ENCODE measurements around the gene HARS2. TPM values are rescaled to one million over a fixed set of nuclear protein-coding genes. Genes with fewer than 3 reads are reported as not detected.
A peak's percentile ranks its signal among the peaks of the same experiment; 100 is the strongest.
"Not testable (repeated sequence)": the region's sequence is repeated elsewhere in the genome, so short reads cannot be mapped to it uniquely, and the experiment has no call there.

The HARS2 gene
- total and polyA plus RNA-seq, 2 donors from 2014 or later = 26.7 to 27.6 TPM

- intact Hi-C loops (cut with DNase I) = no loop called here
- no peak overlapping the region for H3K27ac ChIP-seq (ENCODE audit: low read depth in 2 of 2, low read length in 2 of 2)
These were observed 16.6 kb downstream of the HARS2 start for GRCh38 chr5:140707812-140708211.

GRCh38 chr5:140708787-140709186 is 17.5 kb downstream of the HARS2 start:
- H3K4me3 ChIP-seq (ENCODE audit: low read length in 3 of 3); H3K9me3 ChIP-seq (ENCODE audit: control insufficient read depth in 2 of 3, insufficient read depth in 1 of 3, low read length in 3 of 3); DNase-seq; intact Hi-C loops (cut with DNase I); H3K27ac ChIP-seq (ENCODE audit: low read depth in 2 of 2, low read length in 2 of 2); H3K4me1 ChIP-seq (ENCODE audit: control insufficient read depth in 2 of 3, insufficient read depth in 2 of 3, low read depth in 1 of 3, low read length in 3 of 3); H3K27me3 ChIP-seq (ENCODE audit: control insufficient read depth, insufficient read depth, low read length); H3K9ac ChIP-seq (ENCODE audit: low read length in 3 of 3); FAIRE-seq: not testable (repeated sequence)
- H3K36me3 ChIP-seq (ENCODE audit: control insufficient read depth in 2 of 3, insufficient read depth in 3 of 3, low read length in 3 of 3) = peaks cover 4 to 24% (median 21%) of the 10 kb centered on the region in 3 donors

More at GRCh38 chr5:140707812-140708211, 16.6 kb downstream of the HARS2 start:
- Histone ChIP-seq H3K9ac (ENCODE audit: low read length in 3 of 3) (no peak overlapping the region), H3K4me3 (ENCODE audit: low read length in 3 of 3) (no peak overlapping the region), H3K27me3 (ENCODE audit: control insufficient read depth, insufficient read depth, low read length) (no peaks in the 10 kb centered on the region), H3K9me3 (ENCODE audit: control insufficient read depth in 2 of 3, insufficient read depth in 1 of 3, low read length in 3 of 3) (no peaks in the 10 kb centered on the region), H3K4me1 (ENCODE audit: control insufficient read depth in 2 of 3, insufficient read depth in 2 of 3, low read depth in 1 of 3, low read length in 3 of 3) (no peaks in the 10 kb centered on the region), H3K36me3 (ENCODE audit: control insufficient read depth in 2 of 3, insufficient read depth in 3 of 3, low read length in 3 of 3) (peaks cover 4 to 29% (median 24%) of the 10 kb centered on the region in 3 donors)
- DNase-seq (no peak), FAIRE-seq (no peak)
- TF ChIP-seq CTCF (IDR thresholded peaks at IDR 0.05; ENCODE audit: borderline replicate concordance, extremely low read depth, insufficient read depth) = no peak

- Histone ChIP-seq H3K9ac (ENCODE audit: low read length in 3 of 3) (peak overlapping the region; percentile 72 to 95 (median 89)), H3K27me3 (ENCODE audit: control insufficient read depth, insufficient read depth, low read length) (no peaks in the 10 kb centered on the region), H3K9me3 (ENCODE audit: control insufficient read depth in 2 of 3, insufficient read depth in 1 of 3, low read length in 3 of 3) (no peaks in the 10 kb centered on the region), H3K4me1 (ENCODE audit: control insufficient read depth in 2 of 3, insufficient read depth in 2 of 3, low read depth in 1 of 3, low read length in 3 of 3) (no peaks in the 10 kb centered on the region), H3K36me3 (ENCODE audit: control insufficient read depth in 2 of 3, insufficient read depth in 3 of 3, low read length in 3 of 3) (peaks cover 0 to 8% (median 5%) of the 10 kb centered on the region in 3 donors), H3K4me3 (ENCODE audit: low read length in 3 of 3) (peak overlapping the region; percentile 79 to 98 (median 96)), H3K27ac (ENCODE audit: low read depth in 2 of 2, low read length in 2 of 2) (peak overlapping the region; percentile 90 to 95)
- FAIRE-seq (peak; percentile 91), DNase-seq (peak; percentile 87 to 95 (median 94))
- intact Hi-C loops (cut with DNase I) = no loop called here
- no peak for TF ChIP-seq CTCF (IDR thresholded peaks at IDR 0.05; ENCODE audit: borderline replicate concordance, extremely low read depth, insufficient read depth)
These were observed 19.8 kb downstream of the HARS2 start for GRCh38 chr5:140710899-140711552.

GRCh38 chr5:140711794-140712193 is 20.5 kb downstream of the HARS2 start:
- FAIRE-seq = no peak
- no peaks in the 10 kb centered on the region for H3K4me1 ChIP-seq (ENCODE audit: control insufficient read depth in 2 of 3, insufficient read depth in 2 of 3, low read depth in 1 of 3, low read length in 3 of 3)
- H3K27ac ChIP-seq (ENCODE audit: low read depth in 2 of 2, low read length in 2 of 2) = no peak overlapping the region
- no peaks in the 10 kb centered on the region for H3K9me3 ChIP-seq (ENCODE audit: control insufficient read depth in 2 of 3, insufficient read depth in 1 of 3, low read length in 3 of 3)
- TF ChIP-seq CTCF (IDR thresholded peaks at IDR 0.05; ENCODE audit: borderline replicate concordance, extremely low read depth, insufficient read depth) = no peak
- H3K36me3 ChIP-seq (ENCODE audit: control insufficient read depth in 2 of 3, insufficient read depth in 3 of 3, low read length in 3 of 3) = peaks cover 0 to 5% (median 3%) of the 10 kb centered on the region in 3 donors
- no peaks in the 10 kb centered on the region for H3K27me3 ChIP-seq (ENCODE audit: control insufficient read depth, insufficient read depth, low read length)
- no peak overlapping the region for H3K9ac ChIP-seq (ENCODE audit: low read length in 3 of 3)
- DNase-seq = no peak
- peak overlapping the region in 2 of 3 donors; percentile 79 to 98 for H3K4me3 ChIP-seq (ENCODE audit: low read length in 3 of 3)
- intact Hi-C loops (cut with DNase I) = no loop called here
